Hepatic stellate cell (primary cell): ENCODE measurements around the gene MAGOHB.

Experiments
- DNase-seq: peaks from one replicate; pipeline ENCODE4 v3.0.0; 2011; ENCODE audit warnings: low spot score

MAGOHB gene

GRCh38 chr12:10554228-10554755 lies 59.1 kb downstream of the MAGOHB start:
- no peak for DNase-seq
